GM19240 (cell line): Measurements from ENCODE around the gene PUM1.
"Not testable (repeated sequence)": the region's sequence is repeated elsewhere in the genome, so short reads cannot be mapped to it uniquely, and the experiment has no call there.

Experiments
- DNase-seq: peaks from one replicate; pipeline ENCODE4 v3.0.0; 2011; ENCODE audit warnings: low spot score; ENCODE audit not compliant: insufficient read length

PUM1 gene

DNA sequence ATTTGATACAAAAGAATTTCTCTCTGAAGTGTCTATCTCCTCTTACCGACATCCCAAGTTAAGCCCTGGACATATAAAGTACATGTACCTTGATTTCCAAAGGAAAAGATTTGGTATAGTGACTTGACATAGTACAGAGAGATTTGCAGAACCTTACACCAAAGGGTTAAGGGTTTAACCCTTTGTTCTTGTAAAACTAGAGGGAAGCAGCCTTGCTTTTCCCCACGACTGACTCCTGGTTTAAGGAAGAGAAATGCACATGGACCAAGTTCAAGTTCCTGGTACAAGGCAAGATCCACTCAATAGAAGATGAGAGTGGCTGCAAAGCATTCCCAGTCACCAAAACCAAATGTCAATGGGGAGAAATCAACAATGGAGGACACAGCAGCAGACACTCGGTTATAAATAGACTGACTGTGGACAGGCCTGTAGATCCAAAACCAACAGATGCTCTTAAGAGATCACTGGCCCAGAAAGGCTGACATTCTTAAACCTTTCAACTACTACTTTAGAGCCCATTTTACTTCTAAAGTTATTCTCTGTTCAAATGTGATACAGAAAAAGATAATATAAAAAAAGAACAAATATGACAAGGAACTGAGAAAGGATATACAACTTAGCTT lies 69.4 kb downstream of the PUM1 start:
- no peak for DNase-seq

DNA sequence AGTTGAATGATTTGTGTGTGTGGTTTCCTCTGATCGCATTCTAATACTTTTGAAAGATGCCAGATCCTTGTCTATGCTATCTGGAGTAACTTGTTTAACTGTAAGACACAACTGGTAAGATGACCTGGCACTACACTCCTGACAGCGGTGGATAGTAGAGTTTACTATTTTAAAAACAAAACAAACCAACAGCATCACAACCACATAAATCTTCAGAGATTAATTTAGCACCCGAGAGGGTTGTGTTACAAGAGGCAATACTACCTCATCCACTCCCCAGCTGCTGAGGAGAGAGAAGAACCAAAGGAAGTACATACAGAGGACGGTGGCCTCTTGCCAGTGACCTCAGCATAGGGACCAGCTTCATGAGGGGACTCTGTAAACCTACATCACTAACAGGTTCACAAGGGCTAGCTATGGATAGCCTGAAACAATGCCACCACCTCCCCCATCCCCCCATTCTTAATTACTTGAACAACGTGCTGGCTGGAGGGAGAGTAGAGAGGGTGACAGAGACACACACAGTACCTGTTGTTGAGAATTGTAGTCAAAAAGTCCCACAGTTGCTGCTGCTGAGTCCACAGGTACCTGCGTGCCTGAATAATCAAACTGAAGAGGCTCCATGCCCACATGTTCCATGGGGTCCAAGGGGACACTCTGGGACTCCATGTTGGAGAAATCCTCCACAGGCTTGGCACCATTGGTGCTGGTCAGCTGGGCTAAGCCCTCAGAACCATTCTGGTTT lies 73.5 kb downstream of the PUM1 start:
- DNase-seq, result no peak

DNA sequence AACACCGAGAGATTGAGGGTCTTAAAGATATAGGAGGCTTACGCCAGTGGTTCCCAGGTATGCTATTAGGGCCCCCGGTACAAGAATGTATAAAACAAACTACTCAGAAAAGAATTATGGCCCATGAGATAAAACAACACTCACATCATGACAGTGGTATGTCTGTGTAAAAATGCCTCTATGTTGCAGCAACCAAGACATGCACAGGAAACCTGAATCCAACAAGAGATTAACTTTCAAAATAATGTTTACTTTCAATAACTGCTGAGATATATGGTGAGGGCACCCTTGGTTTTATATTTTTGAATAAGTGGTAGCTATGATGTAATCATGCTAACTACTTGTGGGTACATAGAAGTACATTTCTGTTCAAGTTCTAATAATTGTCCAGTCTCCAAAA lies 74.9 kb downstream of the PUM1 start:
- DNase-seq, result no peak

DNA sequence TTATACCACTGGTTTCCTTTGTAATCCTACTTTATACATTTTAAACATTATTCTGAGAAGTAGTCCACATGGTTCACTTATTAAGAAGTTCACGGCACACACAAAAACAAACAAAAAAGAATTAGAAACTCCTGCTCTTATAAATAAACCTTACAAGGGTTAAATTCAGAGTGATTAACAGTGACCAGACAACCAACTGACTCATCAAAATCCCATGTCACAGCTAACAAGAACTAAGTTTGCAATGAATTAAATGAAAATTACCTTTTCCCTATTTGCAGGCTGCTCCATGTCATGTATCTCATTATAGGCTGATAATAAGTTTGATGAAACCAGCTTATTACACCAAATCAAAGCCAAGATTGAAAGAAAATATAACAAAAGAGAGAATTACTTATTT lies 77.5 kb downstream of the PUM1 start:
- DNase-seq, result no peak

DNA sequence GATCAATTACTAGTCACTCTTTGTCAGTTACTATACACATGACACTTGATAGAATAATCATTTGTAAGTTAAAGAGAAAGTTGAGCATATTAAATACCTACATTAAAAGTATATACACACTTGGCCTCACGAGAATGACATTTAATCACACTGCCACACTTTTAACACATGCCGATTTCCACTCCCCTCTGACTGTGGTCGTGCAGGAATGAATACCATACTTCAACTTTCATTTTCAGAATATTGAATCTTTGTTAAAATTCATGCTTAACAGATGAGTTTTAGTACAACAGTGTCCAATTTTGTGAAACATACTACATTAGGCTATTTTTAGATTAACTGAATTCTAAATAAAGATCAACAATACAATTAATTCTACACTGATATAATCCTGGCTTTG lies 78.8 kb downstream of the PUM1 start:
- no peak for DNase-seq

DNA sequence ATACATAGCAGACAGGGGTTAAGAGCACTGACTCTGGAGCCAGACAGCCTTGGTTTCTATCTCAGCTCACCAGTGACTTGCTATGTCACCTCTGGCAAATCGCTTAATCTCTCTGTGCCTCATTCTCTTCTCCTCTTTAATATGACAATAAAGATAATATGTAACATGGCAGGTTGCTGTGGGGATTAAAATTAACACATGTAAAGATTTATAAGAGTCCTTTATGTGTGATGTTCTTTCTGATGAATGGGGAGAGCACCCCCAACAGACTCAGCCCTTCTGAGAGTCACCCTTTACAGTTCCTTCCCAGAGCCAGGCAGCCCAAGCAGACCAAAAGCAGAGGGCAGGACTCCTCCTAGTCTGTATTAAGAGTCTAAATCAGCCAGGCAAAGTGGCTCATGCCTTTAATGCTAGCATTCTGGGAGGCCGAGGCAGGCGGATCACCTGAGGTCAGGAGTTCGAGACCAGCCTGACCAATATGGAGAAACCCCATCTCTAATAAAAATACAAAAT lies 80.5 kb downstream of the PUM1 start:
- no peak for DNase-seq

DNA sequence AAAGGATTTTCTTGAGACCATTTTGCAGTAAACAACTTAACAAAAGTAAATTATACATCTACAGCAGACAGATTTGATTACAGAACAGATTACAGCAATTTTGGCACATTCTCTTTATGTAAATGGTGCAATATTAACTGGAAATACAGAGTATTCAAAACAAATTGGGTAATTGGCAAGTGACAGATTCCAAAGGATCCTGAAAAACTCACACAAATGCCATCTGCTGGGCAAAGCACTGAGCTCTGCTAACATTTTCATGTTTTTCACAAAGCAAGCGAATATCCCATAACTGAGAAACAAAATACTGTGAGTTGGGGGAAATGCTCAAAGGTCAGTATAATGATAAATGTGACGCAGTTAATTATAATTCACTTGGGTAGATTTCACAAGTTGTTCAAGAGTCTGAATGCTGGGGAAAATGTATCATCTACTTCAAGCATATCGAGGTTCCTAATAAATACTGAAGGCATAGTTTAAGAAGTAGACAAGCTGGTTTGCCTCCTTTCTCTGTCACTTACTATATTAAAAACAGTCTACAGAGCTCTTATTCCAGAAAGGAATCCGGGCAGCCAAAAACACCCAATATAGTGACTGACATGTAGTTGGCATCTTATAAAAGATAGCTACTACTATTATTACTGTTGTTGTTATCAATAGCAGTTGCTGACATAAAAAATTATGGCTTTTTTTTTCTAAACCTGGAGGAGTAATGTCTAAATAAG lies 81.2 kb downstream of the PUM1 start:
- no peak for DNase-seq

DNA sequence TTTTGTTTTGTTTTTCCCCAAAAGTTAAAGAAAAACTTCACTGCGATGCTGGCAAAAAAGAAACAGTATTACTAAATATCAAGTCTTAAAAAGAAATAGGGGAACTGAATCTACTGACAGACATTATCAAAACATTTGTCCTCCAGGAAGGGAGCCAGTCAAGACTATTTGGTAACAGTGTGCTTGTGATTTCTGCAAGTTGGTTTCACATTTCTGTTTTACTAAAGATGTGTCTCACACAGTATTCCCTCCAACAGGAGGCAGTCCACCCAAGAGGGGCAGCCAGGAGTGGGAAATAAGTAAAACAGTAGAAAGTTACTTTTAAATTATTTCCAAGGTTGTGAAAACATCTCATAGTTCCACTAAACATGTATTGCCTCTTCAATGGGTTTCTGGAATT lies 82.6 kb downstream of the PUM1 start:
- DNase-seq, result no peak

DNA sequence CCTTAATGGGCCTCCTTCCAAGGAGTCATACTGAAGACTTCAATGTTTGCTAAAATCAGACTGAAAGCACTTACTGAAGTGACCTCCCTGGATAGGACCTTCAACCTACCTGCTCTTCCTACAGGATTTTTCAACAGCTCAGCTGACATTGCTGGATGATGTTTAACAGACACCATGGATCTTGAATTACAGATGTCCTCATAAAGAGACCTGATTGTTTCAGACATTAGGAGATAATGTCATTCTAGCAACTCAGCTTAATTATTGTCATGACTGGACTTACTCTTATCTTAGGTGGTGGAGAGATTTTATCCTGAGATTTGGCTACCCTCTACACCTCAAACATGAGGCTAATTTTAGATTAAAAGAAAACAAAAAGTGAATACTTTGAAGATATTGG lies 83.1 kb downstream of the PUM1 start:
- no peak for DNase-seq

DNA sequence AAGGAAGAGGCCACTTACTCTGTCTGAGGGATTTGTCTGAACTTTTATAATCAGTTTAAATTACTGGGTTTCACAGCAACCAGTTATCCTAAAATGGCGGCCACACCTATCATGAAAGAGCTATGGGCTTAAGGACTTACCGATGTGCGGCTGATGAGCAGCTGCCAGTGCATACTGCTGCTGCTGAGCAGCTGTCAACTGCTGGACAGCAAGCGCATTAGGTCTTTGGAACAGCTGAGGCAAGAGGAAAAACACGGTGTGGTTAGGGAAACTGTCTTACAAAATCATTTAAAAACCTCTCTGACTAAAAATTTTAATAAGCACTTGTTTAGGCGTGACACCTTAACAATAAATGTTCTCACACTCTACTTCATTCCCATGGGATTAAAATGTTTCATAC lies 84.3 kb downstream of the PUM1 start:
- DNase-seq, result no peak

DNA sequence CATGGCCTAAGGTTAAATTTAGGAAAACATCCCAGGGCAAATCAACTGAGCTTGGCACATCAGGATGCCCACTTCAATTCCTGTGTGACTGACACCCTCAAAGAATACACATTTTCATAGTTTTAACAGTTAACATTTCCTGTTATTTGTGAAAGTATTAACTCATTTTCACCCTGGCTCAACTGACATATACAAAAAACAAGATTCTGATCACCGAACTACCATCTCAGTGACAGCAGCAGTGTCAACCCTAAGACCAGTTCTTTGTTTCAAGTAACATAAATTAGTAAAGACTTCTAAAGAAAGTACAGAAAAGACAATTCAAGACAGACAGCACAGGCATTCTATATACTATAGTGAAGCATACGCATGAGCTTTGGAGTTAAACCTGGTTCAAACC lies 88.0 kb downstream of the PUM1 start:
- DNase-seq, result no peak

DNA sequence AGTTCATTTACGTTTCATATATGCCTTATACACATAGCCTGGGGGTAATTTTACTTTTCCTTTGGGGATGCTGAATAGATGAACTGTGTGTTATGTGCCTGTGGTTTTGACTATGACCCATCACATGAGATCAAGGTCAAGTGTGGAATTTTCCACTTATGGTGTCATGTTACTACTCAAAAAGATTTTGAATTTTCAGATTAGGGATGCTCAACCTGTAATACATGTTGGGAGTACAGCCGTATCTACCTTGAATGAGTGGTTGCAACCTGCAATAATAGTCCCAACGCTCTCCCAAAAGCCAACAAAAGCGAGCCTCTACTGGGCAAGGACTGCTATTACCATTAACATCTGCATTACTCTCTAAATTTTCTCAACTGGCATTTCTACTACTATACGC lies 88.4 kb downstream of the PUM1 start:
- no peak for DNase-seq

DNA sequence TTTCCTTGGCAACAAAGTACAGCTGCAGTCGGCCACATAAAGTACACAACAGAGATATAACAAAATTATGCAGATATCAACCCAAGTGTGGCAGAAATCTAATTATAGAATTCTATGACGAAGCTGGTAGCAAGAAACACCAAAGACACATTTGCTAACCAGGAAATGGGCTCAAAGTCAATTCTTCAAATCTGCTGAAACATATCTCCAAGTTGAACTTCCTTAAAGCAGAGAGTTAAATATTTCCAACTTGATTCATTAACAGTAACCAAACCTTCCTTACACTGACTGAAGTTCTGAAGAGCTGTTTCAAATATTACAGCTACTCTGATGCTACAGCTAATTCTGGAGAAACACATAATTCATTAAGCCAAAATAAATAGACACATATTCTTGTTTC lies 89.4 kb downstream of the PUM1 start:
- no peak for DNase-seq

DNA sequence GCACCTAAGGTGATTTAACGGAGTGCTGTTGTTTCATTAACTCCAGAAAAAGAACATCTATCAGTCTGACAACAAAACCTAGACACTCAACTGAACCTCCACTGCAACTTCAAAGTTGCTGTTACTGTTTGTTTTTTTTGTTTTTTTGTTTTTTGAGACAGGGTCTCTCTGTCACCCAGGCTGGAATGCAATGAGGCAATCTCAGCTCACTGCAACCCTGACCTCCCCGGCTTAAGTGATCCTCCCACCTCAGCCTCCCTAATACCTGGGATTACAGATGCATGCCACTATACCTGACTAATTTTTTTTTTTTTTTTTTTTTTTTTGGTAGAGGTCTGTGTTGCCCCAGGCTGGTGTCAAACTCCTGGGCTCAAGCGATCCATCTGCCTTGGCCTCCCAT lies 90.3 kb downstream of the PUM1 start:
- DNase-seq, result no peak

DNA sequence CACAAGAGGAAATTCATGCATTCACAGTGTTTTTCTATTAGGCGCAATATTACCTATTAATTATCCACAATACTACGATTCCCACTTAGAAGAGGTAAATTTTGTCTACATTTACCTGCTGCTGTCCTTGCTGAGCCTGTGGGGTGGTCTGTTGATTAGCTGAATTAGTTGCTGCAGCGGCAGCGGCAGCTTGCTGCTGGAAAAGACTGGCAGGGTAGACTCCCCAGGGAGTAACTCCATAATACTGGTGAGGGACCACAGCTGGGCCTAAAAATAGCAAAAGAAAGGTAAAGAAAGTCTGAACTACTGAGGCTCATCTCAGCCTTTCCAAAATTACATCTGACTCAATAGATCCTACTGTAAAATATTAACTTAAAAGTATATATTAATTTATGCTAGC lies 91.0 kb downstream of the PUM1 start:
- no peak for DNase-seq

DNA sequence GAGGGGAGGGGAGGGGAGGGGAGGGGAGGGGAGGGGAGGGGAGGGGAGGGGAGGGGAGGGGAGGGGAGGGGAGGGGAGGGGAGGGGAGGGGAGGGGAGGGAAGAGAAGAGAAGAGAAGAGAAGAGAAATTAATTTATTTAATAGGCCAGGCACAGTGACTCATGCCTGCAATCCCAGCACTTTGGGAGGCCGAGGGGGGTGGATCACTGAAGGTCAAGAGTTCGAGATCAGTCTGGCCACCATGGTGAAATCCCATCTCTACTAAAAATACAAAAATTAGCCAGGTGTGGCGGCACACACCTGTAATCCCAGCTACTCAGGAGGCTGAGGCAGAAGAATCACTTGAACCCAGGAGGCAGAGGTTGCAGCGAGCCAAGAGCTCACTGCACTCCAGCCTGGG lies 93.2 kb downstream of the PUM1 start:
- not testable (repeated sequence) for DNase-seq

DNA sequence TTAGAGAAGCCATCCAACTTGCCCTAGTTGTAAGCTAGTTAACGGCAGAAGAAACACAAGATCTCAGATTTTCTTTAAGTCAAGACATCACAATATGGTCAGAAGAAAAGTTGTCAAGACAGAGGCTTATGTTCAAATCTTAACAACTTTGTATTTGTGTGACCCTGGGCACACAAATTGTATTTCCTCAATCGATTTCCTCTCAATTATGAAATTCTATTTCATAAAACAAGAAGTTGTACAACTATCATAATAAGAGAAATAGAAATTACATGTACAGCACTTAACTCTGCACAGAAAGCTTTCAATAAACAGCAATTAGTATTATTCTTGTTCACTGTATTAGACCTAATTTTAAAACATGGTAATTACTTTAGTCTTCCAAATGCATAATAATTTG lies 94.0 kb downstream of the PUM1 start:
- DNase-seq, result no peak

DNA sequence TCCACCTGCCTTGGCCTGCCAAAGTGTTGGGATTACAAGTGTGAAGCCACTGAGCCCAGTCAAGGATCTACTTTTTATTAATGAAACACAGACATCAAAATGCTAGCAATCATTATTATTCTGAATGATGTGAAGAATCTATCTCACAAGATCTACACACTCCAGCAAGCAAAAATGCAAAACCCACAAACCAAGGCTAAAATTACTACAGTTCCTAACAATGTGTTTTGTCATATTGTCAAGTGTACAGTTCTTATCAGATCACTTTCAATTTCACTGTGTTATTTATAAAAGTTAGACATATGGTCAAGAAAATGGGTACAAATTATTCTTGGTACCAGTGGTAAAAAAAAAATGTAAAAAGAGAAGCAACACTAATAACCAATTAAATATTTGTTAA lies 95.6 kb downstream of the PUM1 start:
- DNase-seq, result no peak

DNA sequence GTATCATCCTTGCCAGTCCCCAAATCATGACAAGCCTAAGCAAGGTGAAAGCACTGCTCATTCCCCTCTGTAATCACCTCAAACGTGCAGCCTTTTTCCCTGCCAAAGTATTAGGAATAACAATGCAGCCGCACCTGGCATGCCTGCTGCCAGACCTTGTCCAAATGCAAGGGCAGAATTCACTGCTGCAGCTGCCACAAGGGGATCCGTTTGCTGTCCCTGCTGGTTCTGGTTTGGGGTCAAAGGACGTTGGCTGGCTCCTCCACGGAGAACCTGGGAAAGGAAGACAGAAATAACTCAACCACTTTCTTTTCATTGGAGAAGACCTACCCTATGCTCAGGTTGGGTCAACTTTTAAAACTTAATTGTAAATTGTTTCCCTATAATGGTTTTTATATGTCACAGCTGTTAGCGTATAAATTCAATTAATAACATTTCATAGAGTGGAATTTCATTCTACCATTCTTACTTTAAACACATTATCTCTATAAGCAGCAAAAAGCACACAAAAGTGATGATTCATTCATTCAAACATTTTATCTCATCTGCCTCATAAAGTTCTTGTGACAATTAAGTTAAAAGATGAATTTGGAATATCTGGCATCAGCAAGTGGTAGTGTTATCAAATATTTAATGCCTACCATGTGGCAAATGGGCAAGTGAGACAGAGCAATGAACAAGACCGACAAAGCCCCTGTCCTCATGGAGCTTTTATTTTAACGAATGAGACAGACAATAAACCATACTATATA lies 97.1 kb downstream of the PUM1 start:
- DNase-seq, result no peak

DNA sequence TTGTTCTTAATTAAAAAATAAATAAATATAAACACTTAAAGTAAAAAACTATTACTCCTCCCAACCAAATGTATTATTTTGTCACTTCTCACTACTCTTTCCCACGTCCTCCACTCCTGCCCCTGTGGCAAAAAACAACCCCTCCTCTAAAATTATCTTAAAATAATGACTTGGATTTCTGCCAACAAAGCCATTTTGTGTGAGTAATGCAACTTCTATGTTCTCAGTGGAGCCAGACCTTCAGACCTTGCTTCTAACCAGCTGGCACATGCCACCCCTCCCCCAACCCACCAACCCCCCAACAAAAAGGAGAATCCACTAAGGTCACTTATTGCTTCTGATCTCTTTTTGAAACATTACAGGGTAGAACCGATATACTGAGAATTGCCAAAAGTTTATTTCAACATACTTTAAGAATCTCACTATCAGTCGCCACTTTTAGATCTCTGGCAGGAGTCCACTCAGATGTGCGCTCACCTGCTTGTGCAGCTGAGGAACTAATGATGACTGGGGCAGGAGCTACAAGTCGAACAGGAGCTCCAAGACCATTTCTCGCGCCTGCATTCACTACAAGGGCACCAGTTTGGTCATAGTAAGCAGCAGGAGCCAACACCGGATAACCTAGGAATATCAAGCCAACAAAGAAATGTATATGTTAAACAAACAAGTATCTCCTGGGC lies 98.7 kb downstream of the PUM1 start:
- DNase-seq, result no peak

DNA sequence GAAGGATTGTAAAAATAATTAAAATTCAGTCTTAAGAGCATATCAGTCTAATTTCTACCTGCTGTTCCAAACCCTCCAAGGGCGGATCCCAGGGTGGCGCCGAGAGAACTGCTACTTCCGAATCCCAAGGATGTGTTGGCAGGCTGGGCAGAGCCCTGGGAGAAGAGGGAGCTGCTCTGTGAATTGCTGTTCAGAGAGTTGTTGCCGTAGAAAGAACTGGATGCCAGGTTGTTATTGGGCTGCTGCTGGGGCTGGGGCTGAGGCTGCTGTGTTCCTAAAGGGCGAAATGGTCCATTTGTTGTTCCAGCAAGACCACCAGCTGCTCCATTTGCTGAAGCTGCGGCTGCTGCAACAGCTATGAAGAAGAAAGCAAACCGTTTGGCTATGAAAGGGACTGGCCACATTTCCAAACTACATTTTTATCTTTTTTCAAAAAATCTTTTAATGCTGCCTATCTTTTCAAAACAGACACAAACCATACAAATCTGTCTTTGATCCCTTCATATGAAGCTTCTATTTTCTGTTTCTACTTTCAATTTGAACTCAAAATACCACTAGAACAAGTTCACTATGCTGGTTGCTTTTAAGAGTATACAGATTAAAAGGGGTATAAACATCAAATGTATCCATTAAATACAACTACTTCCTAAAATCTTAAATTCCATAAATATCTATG lies 99.5 kb downstream of the PUM1 start:
- no peak for DNase-seq
